Smooth muscle cell of the brain vasculature (primary cell): ENCODE data around the gene STUM.

Experiments used
- DNase-seq: peaks from one replicate; pipeline ENCODE4 v3.0.0-alpha.2; 2012; ENCODE audit warnings: low read depth, low spot score

The STUM gene

GRCh38 chr1:226533220-226533619 lies 15.3 kb upstream of the STUM start:
- no peak for DNase-seq

- DNase-seq, result no peak
Measured at GRCh38 chr1:226534098-226534497, 14.5 kb upstream of the STUM start.

GRCh38 chr1:226534645-226535044 lies 13.9 kb upstream of the STUM start:
- no peak for DNase-seq

- no peak for DNase-seq
Measured at GRCh38 chr1:226535666-226536065, 12.9 kb upstream of the STUM start.

- no peak for DNase-seq
Measured at GRCh38 chr1:226541231-226541630, 7.3 kb upstream of the STUM start.

- no peak for DNase-seq
Measured at GRCh38 chr1:226541631-226542622, 6.6 kb upstream of the STUM start.

GRCh38 chr1:226542623-226543103 lies 5.9 kb upstream of the STUM start:
- no peak for DNase-seq

- DNase-seq, result no peak
Measured at GRCh38 chr1:226545836-226546596, 2.5 kb upstream of the STUM start.

GRCh38 chr1:226546926-226547325 lies 1.6 kb upstream of the STUM start:
- no peak for DNase-seq

GRCh38 chr1:226547754-226548191 lies 791 bp upstream of the STUM start:
- peak; percentile 69 for DNase-seq

- no peak for DNase-seq
Measured at GRCh38 chr1:226549094-226549936, 751 bp downstream of the STUM start.

- no peak for DNase-seq
Measured at GRCh38 chr1:226549937-226550671, 1.5 kb downstream of the STUM start.

- DNase-seq, result no peak
Measured at GRCh38 chr1:226550672-226551041, 2.1 kb downstream of the STUM start.

GRCh38 chr1:226551299-226551698 lies 2.7 kb downstream of the STUM start:
- no peak for DNase-seq

- DNase-seq, result no peak
Measured at GRCh38 chr1:226552061-226552460, 3.5 kb downstream of the STUM start.

GRCh38 chr1:226553266-226553923 lies 4.8 kb downstream of the STUM start:
- DNase-seq, result no peak

- DNase-seq, result no peak
Measured at GRCh38 chr1:226553924-226554282, 5.3 kb downstream of the STUM start.

GRCh38 chr1:226555092-226555491 lies 6.5 kb downstream of the STUM start:
- no peak for DNase-seq

- no peak for DNase-seq
Measured at GRCh38 chr1:226557424-226557823, 8.9 kb downstream of the STUM start.

- no peak for DNase-seq
Measured at GRCh38 chr1:226558036-226558650, 9.6 kb downstream of the STUM start.
